Measurements from ENCODE around the gene FBXW10. TPM values are rescaled to one million over a fixed set of nuclear protein-coding genes. Genes with fewer than 3 reads are reported as not detected.
"Not testable (repeated sequence)": the region's sequence is repeated elsewhere in the genome, so short reads cannot be mapped to it uniquely, and the experiment has no call there.

The FBXW10 gene
- total RNA-seq (1 to 10 TPM in 1 of 4 donors, under 1 TPM in 3; 0.15 to 1.3 (median 0.46) TPM), polyA plus RNA-seq (under 1 TPM; 0.07 to 0.35 (median 0.23) TPM)
- long read RNA-seq, donor 1, result 0 reads
- long read RNA-seq, donor 2, result 0 reads

- H3K27me3 ChIP-seq (ENCODE audit: insufficient read depth in 3 of 3, low read length in 2 of 3); H3K4me1 ChIP-seq; H3K36me3 ChIP-seq (ENCODE audit: insufficient read depth in 1 of 2, low read depth in 1 of 2); DNase-seq; H3K27ac ChIP-seq; intact Hi-C loops (cut with DNase I); H3K9me3 ChIP-seq; H3K4me3 ChIP-seq: not testable (repeated sequence)
- peak in 1 of 4 donors; percentile 38 for ATAC-seq
- 15 to 29% (median 23%) methylated on average over 9 of the region's 10 CpGs for WGBS, 3 donors
Observed at GRCh38 chr17:18743699-18744421, at the start of gene FBXW10. FBXW10 (plus strand) TSS chr17:18744054; CDS start chr17:18744245, 191 bp downstream.

GRCh38 chr17:18695143-18695542 is 48.7 kb upstream of the FBXW10 start:
- H3K27me3 ChIP-seq (ENCODE audit: insufficient read depth in 3 of 3, low read length in 2 of 3); ATAC-seq; H3K4me3 ChIP-seq; DNase-seq; H3K4me1 ChIP-seq; H3K36me3 ChIP-seq (ENCODE audit: insufficient read depth in 1 of 2, low read depth in 1 of 2); H3K27ac ChIP-seq; H3K9me3 ChIP-seq; intact Hi-C loops (cut with DNase I): not testable (repeated sequence)
- WGBS, 3 donors, result 41 to 60% (median 57%) methylated on average over 2 of the region's 2 CpGs

GRCh38 chr17:18698473-18699103 is 45.3 kb upstream of the FBXW10 start:
- H3K27me3 ChIP-seq (ENCODE audit: insufficient read depth in 3 of 3, low read length in 2 of 3); H3K4me1 ChIP-seq; DNase-seq; H3K9me3 ChIP-seq; intact Hi-C loops (cut with DNase I); H3K36me3 ChIP-seq (ENCODE audit: insufficient read depth in 1 of 2, low read depth in 1 of 2); ATAC-seq: not testable (repeated sequence)
- peak overlapping the region; percentile 80 for H3K27ac ChIP-seq
- 46 to 60% (median 47%) methylated on average over 8 of the region's 8 CpGs for WGBS, 3 donors
- peak overlapping the region; percentile 87 for H3K4me3 ChIP-seq

- DNase-seq; intact Hi-C loops (cut with DNase I); ATAC-seq: not testable (repeated sequence)
Observed at GRCh38 chr17:18705955-18706354, 37.9 kb upstream of the FBXW10 start.

GRCh38 chr17:18708215-18708614 is 35.6 kb upstream of the FBXW10 start:
- H3K27me3 ChIP-seq (ENCODE audit: insufficient read depth in 3 of 3, low read length in 2 of 3); H3K36me3 ChIP-seq (ENCODE audit: insufficient read depth in 1 of 2, low read depth in 1 of 2); H3K27ac ChIP-seq; ATAC-seq; H3K9me3 ChIP-seq; H3K4me3 ChIP-seq; H3K4me1 ChIP-seq; DNase-seq; intact Hi-C loops (cut with DNase I): not testable (repeated sequence)
- 91 to 96% (median 95%) methylated on average over 3 of the region's 3 CpGs for WGBS, 3 donors

More at GRCh38 chr17:18705955-18706354, 37.9 kb upstream of the FBXW10 start:
- H3K27ac ChIP-seq; H3K4me1 ChIP-seq; H3K36me3 ChIP-seq (ENCODE audit: insufficient read depth in 1 of 2, low read depth in 1 of 2); H3K27me3 ChIP-seq (ENCODE audit: insufficient read depth in 3 of 3, low read length in 2 of 3); H3K4me3 ChIP-seq; H3K9me3 ChIP-seq: not testable (repeated sequence)
- 90 to 91% (median 90%) methylated on average over 3 of the region's 3 CpGs for WGBS, 3 donors

GRCh38 chr17:18712354-18712999 is 31.4 kb upstream of the FBXW10 start:
- H3K27me3 ChIP-seq (ENCODE audit: insufficient read depth in 3 of 3, low read length in 2 of 3); intact Hi-C loops (cut with DNase I); H3K4me3 ChIP-seq; H3K4me1 ChIP-seq; H3K27ac ChIP-seq; H3K36me3 ChIP-seq (ENCODE audit: insufficient read depth in 1 of 2, low read depth in 1 of 2); H3K9me3 ChIP-seq: not testable (repeated sequence)
- peak; percentile 66 to 91 (median 76) for ATAC-seq
- peak; percentile 47 to 75 for DNase-seq
- 12% methylated on average over 6 to 7 of the region's 7 CpGs for WGBS, 3 donors
- TF ChIP-seq CTCF (IDR thresholded peaks at IDR 0.05), result peak; percentile 66

- H3K36me3 ChIP-seq (ENCODE audit: insufficient read depth in 1 of 2, low read depth in 1 of 2); H3K9me3 ChIP-seq; H3K27me3 ChIP-seq (ENCODE audit: insufficient read depth in 3 of 3, low read length in 2 of 3); H3K4me3 ChIP-seq; H3K4me1 ChIP-seq; intact Hi-C loops (cut with DNase I); DNase-seq; ATAC-seq: not testable (repeated sequence)
- 46 to 57% (median 52%) methylated on average over 8 of the region's 9 CpGs for WGBS, 3 donors
- H3K27ac ChIP-seq, result peak overlapping the region; percentile 53
Observed at GRCh38 chr17:18718643-18719427, 25.0 kb upstream of the FBXW10 start.

- WGBS, 3 donors, result 74 to 82% (median 77%) methylated on average over 11 to 12 of the region's 12 CpGs
- intact Hi-C loops (cut with DNase I); H3K4me1 ChIP-seq; DNase-seq; H3K36me3 ChIP-seq (ENCODE audit: insufficient read depth in 1 of 2, low read depth in 1 of 2); H3K9me3 ChIP-seq; ATAC-seq; H3K27me3 ChIP-seq (ENCODE audit: insufficient read depth in 3 of 3, low read length in 2 of 3); H3K4me3 ChIP-seq: not testable (repeated sequence)
- H3K27ac ChIP-seq, result peak overlapping the region; percentile 53
Observed at GRCh38 chr17:18719428-18720110, 24.3 kb upstream of the FBXW10 start.
